GM12864 (cell line): ENCODE data around the gene SUGP1.

ENCODE experiments used
- DNase-seq: peaks from one replicate; pipeline ENCODE4 v3.0.0-alpha.2; 2011; ENCODE audit warnings: low read depth
- H3K4me3 ChIP-seq: 2 replicates; pipeline ENCODE4 v1.5.1; 2011; ENCODE audit warnings: mild to moderate bottlenecking, low read depth, low read length, control low read depth
- TF ChIP-seq, protein P1 (sequence below): IDR thresholded peaks from 2 replicates; pipeline ENCODE4 v1.5.1; 2011; ENCODE audit warnings: low read depth, mild to moderate bottlenecking, moderate library complexity, low read length, control low read depth, inconsistent platforms; ENCODE audit errors: missing control alignments

Gene SUGP1

DNA sequence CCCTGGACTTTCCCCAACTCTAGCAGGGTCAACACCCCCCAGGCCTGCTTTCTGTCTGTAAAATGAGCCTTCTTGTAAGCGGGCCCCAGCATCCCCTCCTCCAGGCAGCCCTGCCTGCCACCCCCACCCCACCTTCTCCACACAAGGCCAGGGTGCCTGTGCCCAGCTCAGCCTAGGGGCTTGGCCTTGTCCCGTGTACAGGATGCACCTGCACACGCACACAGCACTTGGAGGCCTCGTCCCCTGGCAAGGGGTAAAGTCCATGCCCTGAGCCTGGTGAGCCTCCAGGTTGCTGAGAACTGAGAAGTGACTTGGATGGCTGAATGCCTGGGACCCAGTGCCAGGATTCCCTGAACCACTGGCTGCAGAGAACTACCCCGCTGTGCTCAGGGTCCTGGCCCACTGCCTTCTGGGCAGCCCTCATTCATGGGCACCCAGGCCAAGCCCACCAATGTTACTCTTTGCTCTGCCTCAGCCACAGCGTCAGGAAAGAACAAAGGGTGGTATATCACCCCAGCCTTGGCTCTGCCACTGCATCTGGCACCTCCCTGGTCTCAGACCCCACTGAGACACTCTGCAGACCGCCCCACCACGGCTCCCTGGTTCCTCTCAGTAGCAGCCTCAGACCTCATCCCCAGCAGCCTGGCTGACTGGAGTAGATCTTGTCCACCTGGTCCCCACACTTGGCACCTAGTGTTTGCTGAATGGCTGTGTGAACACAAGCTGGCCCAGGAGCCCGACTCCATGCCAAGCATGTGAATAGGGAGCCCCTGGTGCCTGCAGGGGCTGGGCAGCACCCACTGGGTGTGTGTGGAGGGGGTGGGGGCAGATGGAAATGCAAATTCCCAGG, 45.4 kb downstream of the SUGP1 start:
- DNase-seq, result no peak
- no peak overlapping the region for H3K4me3 ChIP-seq
- TF ChIP-seq, protein P1, sequence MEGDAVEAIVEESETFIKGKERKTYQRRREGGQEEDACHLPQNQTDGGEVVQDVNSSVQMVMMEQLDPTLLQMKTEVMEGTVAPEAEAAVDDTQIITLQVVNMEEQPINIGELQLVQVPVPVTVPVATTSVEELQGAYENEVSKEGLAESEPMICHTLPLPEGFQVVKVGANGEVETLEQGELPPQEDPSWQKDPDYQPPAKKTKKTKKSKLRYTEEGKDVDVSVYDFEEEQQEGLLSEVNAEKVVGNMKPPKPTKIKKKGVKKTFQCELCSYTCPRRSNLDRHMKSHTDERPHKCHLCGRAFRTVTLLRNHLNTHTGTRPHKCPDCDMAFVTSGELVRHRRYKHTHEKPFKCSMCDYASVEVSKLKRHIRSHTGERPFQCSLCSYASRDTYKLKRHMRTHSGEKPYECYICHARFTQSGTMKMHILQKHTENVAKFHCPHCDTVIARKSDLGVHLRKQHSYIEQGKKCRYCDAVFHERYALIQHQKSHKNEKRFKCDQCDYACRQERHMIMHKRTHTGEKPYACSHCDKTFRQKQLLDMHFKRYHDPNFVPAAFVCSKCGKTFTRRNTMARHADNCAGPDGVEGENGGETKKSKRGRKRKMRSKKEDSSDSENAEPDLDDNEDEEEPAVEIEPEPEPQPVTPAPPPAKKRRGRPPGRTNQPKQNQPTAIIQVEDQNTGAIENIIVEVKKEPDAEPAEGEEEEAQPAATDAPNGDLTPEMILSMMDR, result no peak

GRCh38 chr19:19274146-19274545, 46.2 kb downstream of the SUGP1 start:
- no peak for DNase-seq
- no peak overlapping the region for H3K4me3 ChIP-seq
- TF ChIP-seq, protein P1, result no peak

- no peak overlapping the region for H3K4me3 ChIP-seq
- no peak for DNase-seq
- TF ChIP-seq, protein P1, result no peak
Observed at GRCh38 chr19:19271828-19272599, 48.3 kb downstream of the SUGP1 start.

DNA sequence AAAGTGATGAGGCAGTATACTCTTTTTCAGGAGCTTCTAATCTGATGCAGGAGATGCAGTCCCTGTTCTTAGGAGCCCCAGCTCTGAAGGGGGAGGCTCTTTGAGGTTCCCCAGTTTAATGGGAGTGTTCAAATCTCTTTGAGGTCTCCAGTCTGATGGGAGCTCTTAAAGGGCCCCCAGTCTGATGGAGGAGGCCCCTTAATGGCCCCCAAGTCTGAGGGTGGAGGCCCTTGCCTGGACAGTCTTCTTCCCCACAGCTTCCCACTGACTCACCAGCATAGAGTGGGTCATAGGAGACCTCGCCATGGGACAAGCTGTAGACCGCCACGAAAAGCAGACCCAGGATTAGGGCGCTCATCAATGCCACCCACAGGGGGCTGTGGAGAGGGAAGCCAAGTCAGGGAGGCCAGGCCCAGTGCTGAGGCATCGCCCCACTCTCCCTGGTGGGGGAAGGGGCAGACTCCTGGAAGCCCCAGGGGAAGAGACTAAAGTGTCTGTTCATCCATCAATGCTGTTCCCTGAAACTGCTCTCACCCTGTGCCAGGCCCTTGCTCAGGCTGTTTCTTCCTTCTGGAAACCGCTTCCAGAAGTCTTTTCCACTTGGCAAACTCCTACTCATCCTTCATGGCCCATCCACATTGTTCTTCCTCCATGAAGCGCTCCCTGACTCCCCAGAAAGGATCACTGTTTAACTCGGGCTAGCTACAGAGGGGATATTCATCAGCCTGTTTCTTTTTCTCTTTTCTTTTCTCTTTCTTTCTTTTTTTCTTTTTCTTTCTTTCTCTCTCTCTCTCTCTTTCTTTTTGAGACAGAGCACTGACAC, 49.3 kb downstream of the SUGP1 start:
- no peak overlapping the region for H3K4me3 ChIP-seq
- no peak for DNase-seq
- TF ChIP-seq, protein P1, result no peak

GRCh38 chr19:19269952-19270694, 50.2 kb downstream of the SUGP1 start:
- H3K4me3 ChIP-seq, result no peak overlapping the region
- no peak for DNase-seq
- TF ChIP-seq, protein P1, result no peak
